GM12873 (cell line): ENCODE results near the gene ABCA5.
A peak's percentile ranks its signal among the peaks of the same experiment; 100 is the strongest.

Source experiments
- TF ChIP-seq, protein P1 (sequence below): IDR thresholded peaks from 2 replicates; pipeline ENCODE4 v1.5.1; 2012; ENCODE audit warnings: low read depth, mild to moderate bottlenecking, moderate library complexity, low read length, control low read depth; ENCODE audit not compliant: insufficient read depth; ENCODE audit errors: missing control alignments

The ABCA5 gene

DNA sequence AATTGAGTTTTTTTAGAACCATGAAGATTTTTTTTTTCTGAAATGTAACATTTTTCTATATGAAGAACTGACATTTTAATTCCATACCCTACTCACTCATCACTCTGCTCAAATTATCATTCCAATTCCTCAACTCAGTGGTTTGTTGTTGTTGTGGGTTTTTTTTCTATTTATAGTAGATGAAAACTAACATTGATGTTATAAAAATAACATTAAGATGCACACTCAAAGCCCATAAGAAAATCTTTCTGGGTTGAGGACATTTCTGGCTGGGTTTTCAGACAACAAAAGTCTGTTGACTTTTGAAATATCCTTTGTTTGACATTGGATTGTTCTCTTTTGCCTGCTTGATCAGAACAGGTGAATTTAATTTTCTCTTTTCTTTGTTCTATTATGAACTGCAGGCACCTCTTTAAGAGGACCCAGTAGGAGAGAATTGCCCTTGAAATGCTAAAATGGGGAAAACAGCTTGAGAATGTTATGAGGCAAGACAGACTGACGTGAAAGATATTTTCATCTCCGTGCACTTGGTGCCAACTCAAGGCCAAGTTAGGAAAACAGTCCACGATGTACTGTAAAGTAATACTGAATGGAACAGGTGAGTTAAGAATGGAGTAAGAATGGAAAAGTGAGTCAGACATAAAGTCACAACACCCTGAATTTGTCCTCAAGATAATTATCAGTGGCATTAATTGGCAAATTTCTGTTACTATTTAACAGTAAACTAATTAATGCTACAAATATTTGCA lies 16.1 kb upstream of the ABCA5 start:
- TF ChIP-seq, protein P1, sequence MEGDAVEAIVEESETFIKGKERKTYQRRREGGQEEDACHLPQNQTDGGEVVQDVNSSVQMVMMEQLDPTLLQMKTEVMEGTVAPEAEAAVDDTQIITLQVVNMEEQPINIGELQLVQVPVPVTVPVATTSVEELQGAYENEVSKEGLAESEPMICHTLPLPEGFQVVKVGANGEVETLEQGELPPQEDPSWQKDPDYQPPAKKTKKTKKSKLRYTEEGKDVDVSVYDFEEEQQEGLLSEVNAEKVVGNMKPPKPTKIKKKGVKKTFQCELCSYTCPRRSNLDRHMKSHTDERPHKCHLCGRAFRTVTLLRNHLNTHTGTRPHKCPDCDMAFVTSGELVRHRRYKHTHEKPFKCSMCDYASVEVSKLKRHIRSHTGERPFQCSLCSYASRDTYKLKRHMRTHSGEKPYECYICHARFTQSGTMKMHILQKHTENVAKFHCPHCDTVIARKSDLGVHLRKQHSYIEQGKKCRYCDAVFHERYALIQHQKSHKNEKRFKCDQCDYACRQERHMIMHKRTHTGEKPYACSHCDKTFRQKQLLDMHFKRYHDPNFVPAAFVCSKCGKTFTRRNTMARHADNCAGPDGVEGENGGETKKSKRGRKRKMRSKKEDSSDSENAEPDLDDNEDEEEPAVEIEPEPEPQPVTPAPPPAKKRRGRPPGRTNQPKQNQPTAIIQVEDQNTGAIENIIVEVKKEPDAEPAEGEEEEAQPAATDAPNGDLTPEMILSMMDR, result no peak

DNA sequence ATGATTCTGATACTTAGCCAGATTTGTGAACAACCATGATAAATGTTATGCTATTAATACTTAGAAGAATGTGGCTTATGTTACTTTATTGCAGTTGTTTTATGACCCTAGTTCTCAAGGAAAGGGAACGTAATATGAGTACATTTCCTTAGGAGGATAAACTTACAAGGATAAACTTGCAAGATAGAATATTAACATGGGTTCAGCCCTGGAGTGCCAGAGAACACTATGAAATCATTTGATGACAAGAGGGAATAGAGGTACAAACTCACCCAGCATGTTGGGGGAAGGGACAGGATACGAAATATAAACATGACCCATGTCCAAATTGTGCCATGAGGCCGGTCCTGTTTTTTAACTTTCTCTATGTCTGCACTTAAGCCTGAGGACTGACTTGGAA lies 13.0 kb upstream of the ABCA5 start:
- TF ChIP-seq, protein P1, result no peak

DNA sequence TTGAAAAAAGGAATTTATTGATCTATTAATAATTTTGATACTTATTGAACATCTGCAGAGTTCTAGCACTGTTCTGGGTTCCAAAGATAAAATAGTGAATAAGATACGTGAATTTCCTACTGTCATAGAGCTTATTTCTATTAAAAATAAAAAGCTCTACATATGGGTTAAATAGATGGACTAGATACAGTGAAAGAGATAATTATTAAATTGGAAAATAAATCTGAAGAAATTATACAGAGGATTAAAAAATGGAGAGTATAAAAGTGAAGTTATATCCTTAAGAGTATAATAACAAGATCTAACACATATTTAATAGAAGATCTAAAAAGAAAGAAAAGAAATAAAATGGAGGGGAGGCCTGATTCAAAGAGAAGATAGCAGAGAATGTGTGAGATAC lies 10.1 kb upstream of the ABCA5 start:
- TF ChIP-seq, protein P1, result no peak

DNA sequence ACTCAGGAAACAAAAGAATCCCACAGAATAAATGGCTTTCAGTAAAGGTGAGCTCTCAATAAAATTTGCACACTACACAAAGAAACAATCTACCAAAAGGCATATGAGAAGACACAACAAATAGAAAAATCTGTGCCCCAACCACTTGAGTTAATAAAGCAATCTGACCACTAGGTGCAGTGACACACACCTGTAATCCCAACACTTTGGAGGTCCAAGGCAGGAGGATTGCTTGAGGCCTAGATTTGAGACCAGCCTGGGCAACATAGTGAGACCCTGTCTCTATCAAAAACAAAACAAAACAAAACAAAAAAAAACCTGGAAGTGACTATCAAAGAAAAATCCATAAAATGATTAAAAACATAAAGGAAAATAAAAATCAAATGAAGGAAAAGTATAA lies 9.6 kb upstream of the ABCA5 start:
- TF ChIP-seq, protein P1, result peak; percentile 7

DNA sequence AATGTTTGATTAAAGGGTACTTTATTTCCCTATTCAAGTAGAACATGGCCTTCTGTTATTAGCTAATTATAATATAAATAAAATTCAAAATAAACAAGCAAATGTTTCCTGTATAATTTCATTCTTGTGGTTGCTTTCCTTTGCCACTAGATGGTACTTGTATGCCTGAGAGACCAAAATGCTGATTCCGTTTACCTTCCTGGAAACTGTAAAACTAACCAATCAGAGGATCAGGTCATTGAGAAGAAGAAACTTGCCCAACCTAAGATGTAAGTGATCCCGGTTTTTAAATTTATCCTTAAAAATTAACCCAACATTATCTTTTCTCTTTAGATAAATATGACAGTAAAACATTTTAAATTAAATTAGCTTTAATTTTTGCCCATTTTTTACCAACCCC lies 8.1 kb upstream of the ABCA5 start:
- TF ChIP-seq, protein P1, result peak; percentile 49

DNA sequence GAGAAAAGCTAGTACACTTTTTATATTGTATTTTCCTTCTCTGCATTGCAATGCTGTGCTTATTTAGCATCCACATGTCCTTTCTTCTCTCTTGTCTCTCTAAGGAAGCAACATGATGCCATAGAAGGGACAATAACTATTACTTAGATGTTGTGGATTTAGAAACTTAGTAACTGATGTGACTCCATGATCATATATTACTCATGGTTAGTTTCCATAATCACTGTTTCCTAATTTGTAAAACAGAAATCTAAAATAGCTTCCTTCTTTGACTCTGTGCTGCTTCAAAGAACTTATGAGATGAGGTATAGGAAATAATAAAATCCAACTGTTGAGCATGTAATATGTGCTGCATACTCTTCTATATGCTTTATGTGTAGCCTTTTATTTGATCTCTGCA lies 6.6 kb upstream of the ABCA5 start:
- TF ChIP-seq, protein P1, result no peak

DNA sequence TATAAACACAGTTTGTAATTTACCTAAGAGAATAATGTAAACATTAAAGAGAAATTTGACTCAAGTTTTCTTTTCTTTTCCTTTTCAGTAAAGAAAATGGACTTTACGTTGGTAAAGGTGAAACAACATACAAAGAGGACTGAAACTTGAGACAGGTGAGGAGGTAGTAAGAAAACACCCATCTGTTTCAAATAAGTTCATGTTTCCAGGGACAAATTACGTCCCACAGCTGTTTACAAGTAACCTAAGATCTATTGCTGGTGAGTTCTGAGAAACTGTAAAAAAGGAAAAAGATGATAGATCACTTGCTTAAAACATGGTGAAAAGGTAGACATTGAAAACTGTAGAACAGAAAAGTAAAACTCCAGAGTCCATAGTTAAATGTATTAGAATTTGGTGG lies 4.8 kb upstream of the ABCA5 start:
- TF ChIP-seq, protein P1, result no peak
